OCI-LY3 (cell line): ENCODE data around the gene TFAP2D.

Experiments
- CTCF ChIP-seq: fragments of 200-600, 300-600 bp; sonication (generic); IDR thresholded peaks from 2 replicates; pipeline ENCODE4 v1.5.1; 2014; ENCODE audit warnings: antibody characterized with exemption, low read length, low read depth
- EZH2phosphoT487 ChIP-seq: fragments of 200-600 bp; shearing (Covaris generic); IDR thresholded peaks from 2 replicates; pipeline ENCODE4 v1.6.1; 2018; ENCODE audit warnings: antibody characterized with exemption, mixed run types, low read depth

DNA sequence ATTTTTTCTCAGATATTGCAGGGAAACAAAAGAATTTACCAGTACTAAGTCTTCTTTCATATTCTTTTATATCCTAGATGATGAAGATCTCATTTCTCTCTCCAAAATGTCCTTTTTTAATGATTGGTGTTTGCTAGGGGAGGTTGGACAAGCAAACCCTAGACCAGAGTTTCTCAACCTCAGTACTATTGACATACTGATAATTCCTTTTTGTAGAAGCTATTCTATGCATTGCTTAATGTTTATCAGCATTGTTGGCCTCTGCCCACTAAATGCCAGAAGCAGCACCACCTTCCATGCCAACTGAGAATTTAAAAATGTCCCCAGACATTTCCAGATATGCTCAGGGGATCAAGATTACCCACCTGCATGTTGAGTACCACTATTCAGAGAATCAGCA, 91.0 kb downstream of the TFAP2D start:
- no peak for TF ChIP-seq CTCF
- no peak for TF ChIP-seq EZH2phosphoT487
